Hematopoietic multipotent progenitor cell treated with erythropoietin and hydrocortisone succinate and interleukin-3 and kit ligand, for 6 days (in vitro differentiated cells): ENCODE measurements around the gene CEP72.
"Not testable (repeated sequence)": the region's sequence is repeated elsewhere in the genome, so short reads cannot be mapped to it uniquely, and the experiment has no call there.

Source experiments
- DNase-seq: peaks from one replicate; pipeline ENCODE4 v3.0.0-alpha.2; 2015

Gene CEP72

DNA sequence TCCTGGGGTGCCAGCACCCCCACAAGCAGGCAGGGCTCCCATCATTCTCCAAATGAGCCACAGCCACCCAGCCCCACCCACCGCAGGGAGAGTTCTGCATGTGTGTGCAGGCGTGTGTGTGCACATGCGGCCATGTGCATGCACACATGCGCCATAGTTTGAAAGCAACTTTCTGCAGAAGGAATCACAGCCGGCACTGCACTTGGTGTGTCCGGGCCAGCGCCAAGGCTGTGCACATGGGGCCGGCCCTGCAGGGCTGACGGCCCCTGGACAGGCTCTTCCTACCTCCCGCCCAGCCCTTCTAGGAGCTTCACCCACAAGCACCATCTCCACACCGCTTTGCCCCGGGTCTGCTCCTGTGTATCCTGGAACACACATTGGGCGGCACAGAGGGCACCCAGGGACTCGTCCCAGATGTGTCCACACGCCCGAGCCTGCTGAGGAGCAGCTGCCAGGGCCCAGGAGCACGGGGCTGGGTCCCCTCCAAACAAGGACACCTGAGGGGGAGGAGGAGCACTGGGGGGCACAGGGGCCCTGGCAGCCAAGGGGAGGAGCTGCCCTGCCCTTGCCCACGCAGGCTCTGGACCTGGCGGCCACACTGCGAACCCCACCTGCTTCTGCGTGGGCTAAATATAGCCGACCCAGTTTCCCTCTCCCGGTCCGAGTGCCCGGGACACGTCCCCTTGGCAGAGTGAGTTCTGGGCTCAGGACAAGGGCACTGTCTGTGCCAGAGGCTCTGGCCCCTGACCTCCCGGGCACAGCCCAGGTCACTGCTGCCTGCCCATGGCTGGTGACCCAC lies 61.9 kb downstream of the CEP72 start:
- DNase-seq, result no peak

DNA sequence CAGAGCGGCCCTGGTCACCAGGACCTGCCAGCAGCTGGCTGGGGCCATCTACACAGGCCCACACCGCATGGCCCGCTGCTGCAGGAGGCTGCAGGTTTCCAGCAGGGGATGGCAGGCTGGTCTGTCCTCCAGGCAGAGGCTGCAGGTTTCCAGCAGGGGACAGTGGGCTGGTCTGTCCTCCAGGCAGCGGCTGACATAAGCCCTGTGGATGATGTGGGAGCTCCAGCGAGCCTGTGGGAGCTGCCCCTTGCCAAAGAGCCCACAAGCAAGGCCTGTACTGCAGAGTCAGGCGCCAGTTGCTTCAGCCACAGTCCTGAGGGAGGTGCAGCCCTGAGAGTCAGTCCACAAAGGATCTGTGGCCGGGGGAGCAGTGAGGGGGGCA lies 62.5 kb downstream of the CEP72 start:
- DNase-seq, result no peak

DNA sequence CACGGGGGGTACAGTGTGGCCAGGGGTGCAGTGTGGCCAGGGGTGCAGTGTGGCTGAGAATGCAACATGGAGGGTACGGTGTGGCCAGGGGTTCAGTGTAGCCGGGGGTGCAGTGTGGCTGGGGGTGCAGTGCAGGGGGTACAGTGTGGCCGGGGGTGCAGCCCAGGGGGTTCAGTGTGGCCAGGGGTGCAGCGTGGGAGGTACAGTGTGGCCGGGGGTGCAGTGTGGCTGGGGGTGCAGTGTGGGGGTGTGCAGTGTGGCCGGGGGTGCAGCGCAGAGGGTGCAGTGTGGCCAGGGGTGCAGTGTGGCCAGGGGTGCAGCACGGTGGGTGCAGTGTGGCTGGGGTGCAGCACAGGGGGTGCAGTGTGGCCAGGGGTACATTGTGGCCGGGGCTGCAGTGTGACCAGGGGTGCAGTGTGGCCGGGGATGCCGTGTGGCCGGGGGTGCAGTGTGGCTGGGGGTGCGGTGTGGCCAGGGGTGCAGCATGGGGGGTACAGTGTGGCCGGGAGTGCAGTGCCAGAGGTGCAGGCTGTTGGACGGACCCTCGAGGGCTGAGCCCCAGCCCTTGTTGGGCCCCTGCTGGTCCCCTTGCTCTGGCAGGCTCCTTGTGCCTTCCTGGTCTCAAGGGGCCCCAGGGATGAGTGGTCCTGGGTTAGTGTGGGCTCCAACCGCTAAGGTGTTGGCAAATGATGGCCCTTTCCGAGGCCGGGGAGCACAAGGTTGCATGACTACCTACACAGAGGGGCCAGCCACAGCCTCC lies 63.2 kb downstream of the CEP72 start:
- no peak for DNase-seq

DNA sequence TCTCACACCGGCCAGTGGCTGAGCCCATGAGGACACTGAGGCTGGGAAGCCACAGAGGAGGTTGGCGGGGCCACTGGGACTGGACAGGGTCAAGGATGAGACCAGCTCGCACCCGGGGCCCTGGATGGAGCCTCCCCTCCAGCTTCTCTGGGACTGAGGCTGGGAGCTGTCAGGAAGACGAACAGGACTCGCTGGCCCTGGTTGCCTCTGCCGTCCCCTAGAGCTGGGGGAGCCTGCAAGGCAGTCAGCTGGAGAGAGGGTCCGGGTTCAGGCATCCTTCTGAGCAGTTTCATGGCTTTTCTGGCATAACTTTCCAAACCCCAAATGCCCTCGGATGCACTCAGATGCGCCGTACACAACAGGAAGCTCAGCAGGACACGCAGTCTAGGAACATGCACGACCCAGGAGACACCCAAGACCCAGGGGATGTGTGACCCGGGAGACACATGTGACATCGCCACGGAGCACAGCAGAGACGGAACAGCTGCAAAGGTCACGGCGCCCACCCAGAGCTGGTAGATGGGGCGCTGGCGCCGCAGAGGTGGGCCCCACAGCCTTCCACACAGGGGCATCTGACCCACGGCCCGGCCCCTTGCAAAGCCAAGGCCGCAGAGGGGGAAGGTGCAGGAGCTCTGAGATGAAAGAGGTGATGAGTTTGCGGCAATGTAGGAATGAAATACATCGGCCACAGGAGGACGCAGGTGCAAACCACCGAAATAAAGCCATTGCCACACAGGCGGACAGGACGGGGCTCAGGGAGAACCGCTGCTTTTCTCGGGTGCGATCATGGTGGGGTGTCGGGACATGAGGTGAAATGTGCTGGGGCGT lies 63.9 kb downstream of the CEP72 start:
- DNase-seq, result no peak

DNA sequence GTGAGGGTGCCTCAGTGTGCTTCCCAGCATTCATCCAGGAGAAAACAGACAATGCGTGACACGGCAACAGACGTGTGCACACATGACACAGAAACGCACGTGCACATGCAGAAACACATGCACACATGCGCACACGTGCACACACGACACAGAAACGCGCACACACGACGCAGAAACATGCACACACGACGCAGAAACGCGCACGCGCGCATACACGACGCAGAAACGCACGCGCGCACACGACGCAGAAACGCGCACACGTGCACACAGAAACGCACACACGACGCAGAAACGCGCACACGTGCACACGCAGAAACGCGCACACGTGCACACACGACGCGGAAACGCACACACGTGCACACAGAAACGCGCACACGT lies 64.5 kb downstream of the CEP72 start:
- no peak for DNase-seq

DNA sequence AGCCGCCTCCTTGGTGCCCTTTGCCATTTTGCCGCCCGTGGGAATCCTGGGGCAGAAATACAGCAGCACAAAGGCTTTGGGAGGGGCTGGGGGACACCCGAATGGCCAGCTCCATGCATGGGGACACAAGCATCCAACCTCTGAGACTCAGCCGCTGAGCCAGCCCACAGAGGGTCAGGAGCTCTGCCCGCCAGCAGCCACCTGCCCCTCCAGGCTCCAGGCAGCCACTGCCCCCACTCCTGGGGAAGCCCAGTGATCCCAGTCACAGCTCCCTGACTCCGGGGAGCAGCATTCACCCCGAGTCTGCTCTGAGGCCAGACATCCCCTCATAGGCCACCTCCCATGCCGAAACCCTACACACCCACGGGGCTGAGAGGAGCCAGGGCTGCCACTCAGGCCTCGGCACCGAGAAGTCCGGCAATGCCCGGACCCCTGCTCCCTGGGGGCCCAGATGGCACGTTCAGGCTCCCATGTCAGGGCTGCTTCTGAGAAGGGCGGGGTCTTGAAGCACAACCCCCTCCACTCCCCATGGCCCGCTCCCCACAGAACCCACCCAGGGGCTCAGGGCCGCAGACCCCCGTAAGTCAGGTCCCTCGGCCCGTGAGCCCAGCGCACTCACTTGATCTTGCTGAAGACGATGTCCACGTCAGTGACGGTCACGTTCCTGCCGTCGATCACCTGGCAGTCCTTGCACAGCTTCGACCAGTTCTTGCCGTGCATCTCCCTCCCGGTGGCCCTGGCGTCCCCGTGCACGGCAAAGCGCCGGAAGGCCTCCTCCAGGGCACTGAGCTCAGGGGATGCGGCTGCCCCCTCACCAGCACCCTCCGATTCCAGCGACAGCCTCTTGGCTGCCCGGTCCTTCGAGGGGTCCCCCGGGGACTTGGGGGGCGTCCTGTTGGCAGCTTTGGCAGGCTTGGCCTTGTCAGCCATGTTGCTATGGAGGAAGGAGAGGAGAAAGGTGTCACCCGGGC lies 65.3 kb downstream of the CEP72 start:
- DNase-seq, result no peak

DNA sequence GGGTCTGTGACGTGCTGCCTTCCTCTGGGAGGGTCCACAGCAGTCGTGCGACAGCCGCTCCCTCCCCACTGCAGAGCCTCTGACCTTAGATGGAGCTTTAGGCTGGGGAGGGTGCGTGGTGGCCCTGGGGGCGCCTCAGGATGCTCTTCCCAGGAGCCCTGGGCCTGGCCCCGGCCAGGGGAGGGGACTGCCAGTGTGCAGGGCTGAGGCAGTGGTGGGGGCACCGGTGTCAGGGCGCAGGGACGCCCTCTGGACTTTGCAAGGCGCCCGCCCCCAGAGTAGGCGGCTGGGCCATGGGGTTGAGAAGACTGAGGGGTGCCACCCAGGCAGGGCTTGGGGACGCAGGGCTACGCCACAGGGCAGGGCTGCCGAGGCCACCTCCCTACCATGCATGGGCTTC lies 66.4 kb downstream of the CEP72 start:
- DNase-seq, result not testable (repeated sequence)

DNA sequence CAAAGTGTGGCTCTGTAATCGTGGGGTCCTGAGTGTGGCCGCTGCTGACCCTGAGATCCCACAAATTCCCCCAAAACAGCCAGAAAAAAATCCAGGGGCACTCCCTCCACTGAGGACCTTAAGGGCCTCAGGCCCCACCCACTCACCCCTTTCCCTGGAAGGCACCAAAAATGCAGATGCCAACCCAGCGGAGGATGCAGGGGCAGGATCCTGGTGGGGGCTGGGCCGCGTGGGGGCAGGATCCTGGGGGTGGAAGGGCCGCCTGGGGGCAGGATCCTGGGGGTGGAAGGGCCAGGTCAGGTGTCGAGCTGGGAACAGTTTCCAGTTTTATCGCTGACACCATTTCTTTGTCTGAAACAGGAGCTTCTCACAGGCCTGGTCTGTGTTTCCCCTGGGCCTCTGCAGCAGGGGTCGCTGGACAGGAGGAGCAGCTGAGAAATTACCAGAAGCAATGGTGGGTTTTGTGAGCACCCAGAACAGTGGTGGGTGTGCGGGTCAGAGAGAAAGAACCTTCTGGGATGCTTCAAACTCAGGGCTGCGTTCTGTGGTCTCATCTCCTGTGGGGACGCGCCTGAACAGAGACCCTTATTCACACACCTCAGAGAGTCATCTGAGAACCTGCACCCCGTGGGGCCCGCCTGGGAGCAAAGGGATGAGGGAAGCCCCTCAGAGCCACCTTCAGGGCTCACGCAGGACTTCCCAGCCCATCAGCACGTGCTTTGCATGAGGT lies 67.2 kb downstream of the CEP72 start:
- not testable (repeated sequence) for DNase-seq

DNA sequence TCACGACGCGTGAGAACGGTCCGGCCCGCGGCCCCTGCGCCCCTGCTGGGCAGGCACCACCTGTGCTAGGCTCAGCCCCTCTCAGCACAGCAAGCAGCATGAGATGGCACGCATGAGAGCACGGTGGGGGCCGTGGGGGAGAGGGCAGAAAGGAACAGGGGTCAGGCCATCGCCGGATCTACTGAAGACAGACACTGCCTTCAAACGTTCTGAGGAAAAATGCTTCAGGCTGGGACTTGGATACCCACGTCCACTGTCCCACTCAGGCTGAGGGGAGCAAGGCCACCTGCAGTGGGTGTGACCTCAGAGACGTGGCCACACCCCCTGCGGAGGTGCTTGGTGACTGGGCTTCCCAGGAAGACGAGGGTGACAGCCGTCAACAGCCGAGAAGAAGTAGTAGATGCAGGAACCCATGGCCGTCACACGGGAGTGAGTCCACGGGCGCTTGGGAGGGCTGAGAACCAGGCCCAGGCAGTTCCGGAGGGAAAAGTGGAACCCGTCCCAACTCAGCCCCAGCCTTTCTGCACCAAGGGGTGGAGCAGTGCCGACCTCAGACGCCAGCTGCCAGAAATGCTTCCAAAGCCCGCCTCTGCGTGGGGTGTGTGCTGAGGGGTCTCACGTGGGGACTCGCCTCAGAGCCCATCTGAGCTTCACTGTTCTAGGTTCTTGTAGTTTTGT lies 68.1 kb downstream of the CEP72 start:
- not testable (repeated sequence) for DNase-seq

DNA sequence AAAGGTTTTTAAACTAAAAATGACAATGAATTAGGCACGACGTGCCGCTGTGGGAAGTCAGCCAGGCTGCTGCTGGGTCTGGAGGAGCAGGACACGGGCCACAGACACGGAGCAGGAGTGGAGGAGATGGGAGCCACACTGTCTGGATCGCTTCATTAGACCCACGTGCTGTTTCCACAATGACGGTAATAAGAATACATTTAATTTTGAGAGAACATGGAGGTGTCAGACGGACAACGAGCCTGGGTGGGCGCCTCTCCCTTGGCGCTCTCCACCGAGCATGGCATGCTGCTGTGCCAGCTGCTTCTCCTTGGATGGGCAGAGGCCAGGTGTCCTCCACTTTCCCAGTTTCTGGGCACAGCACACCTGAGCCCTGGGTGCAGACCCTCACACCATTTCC lies 68.7 kb downstream of the CEP72 start:
- DNase-seq, result not testable (repeated sequence)

DNA sequence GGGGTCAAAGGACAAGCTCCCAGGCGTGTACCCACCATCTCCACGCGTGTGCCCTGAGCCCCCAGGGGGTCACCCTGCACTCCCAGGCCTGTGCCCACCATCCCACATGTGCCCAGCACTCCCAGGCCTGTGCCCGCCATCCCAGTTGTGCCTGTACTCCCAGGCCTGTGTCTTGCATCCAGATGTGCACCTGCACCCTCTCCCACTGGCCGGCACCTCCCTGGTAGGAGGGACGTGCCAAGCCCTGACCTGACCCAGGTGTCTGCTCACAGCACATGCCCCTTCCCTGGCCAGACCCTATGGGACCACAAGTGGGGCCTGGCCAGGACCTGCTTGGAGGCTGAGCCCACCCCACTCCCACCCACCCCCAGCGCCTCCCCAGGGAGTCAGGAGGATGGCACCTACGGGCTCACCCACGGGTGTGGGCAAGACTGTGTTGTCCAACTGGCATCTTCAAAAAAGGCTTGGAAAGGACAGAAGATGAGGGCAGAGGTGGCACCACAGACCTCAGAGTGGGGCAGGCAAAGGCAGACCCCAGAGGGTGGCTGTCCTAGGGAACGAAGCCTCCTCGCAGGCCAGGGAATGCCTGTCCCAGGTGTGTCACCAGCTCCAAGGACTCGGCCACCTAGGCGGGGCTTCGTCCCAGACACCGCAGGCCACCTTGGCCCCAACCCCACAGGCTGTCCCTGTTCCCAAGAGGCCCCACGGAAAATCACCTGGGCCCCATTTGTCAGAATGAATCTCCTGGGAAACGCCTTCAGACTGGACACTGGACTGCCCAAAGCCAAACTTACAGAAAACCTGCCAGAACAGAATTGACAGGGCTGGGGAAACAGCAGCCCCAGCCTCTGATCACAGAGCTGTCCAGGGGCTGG lies 69.4 kb downstream of the CEP72 start:
- DNase-seq, result not testable (repeated sequence)

DNA sequence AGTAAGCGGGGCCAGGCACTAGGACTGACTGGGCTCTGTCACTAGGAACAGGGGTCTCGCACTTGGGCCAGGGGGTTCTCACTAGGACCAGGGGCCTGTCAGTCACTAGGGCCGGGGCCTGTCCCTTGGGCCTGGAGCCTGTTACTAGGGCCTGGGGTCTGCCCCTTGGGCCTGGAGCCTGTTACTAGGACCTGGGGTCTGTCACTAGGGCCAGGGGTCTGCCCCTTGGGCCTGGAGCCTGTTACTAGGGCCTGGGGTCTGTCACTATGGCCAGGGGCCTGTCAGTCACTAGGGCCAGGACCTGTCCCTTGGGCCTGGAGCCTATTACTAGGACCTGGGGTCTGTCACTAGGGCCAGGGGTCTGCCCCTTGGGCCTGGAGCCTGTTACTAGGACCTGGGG lies 70.1 kb downstream of the CEP72 start:
- peak; percentile 0 for DNase-seq

DNA sequence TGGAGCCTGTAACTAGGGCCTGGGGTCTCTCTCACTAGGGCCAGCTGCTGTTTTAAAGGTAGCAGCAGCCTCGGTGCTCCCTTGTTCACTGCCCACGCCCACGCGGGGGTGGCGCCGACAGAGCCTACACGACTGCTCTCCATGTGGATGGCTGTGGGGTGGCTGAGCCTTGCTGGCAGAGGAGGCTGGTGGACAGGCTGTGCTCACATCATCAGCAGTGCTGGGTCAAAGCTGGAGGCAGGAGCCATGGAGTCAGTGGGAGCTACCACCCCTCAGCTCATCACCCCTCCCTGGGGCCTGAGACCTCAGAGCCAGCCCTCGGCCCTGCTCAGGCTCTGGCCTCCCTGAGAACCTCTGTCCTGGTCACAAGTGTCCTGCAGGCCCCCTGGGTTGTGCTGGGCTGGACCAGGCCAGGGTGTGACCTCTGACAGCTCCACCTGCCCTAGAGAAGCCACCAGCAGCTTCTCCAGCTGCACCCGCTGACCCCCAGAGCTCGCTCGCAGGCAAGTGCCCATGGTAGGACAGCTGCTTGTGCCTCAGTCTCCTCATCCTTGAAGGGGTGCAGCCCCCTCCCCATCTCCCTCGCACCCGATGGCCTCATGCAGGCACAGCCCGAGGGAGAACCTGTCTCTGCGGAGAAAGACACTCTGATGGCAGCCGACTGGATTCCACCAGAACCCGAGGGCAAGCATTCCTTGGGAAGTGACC lies 70.7 kb downstream of the CEP72 start:
- DNase-seq, result peak; percentile 1

DNA sequence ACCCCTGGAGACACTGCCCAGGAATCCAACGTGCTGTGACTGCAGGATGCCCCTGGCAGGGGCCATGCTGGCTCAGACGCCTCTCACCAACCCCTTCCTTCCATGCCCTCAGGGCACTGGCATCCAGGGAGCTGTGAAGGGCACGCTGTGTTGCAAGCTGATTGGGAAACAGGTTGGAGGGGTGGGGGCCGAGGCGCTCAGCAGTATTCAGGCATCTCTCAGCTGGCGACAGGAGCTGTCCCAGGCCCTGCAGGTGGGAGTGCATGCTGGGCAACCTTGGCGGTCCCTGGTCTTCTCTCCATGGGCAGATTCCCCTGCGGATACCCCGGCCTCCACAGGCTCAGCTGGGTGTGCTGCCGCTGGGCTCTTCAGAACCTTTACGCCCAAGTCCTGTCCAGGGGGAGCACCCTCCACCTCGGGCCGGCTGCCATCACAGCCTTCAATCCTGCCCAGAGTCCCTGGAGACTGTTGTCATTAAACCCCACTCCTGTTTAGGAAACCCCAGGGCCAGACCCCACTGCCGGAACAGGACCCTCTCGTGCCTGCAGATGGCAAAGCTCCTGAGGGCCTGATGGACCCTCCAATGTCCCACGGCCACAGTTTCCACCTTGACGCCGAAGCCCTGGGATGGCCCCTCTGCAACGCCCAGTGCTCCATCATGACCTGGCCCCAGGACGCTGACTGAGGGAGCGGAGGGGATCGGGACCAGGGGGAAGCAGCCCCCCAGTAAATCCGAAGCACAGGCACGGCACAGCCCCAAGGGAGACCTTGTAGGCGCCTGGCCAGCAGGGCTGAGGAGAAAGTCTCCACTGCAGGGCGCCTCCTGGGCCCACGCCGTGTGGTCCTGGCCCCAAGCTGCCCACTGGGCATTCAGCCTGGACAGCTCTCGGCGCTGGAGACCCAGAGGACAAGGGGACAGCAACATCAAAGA lies 71.7 kb downstream of the CEP72 start:
- DNase-seq, result no peak

DNA sequence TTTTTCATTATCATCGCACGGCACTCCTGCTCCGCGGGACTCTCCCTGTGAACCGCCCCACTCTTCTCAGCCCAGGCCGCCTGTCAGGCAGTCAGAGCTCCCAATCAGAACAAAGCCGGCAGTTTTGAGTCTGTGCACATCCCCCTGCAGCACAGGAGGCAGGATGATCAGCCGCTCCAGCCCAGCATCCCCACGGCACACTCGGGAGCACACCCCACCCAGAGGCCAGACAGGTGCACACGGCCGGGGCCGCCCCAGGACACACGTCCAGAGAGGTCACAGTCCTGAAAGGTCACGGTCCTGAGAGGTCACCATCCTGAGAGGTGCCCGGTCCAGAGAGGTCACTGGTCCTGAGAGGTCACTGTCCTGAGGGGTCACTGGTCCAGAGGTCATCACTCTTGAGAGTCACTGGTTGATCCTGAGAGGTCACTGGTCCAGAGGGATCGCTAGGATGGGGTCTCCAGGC lies 72.6 kb downstream of the CEP72 start:
- no peak for DNase-seq

DNA sequence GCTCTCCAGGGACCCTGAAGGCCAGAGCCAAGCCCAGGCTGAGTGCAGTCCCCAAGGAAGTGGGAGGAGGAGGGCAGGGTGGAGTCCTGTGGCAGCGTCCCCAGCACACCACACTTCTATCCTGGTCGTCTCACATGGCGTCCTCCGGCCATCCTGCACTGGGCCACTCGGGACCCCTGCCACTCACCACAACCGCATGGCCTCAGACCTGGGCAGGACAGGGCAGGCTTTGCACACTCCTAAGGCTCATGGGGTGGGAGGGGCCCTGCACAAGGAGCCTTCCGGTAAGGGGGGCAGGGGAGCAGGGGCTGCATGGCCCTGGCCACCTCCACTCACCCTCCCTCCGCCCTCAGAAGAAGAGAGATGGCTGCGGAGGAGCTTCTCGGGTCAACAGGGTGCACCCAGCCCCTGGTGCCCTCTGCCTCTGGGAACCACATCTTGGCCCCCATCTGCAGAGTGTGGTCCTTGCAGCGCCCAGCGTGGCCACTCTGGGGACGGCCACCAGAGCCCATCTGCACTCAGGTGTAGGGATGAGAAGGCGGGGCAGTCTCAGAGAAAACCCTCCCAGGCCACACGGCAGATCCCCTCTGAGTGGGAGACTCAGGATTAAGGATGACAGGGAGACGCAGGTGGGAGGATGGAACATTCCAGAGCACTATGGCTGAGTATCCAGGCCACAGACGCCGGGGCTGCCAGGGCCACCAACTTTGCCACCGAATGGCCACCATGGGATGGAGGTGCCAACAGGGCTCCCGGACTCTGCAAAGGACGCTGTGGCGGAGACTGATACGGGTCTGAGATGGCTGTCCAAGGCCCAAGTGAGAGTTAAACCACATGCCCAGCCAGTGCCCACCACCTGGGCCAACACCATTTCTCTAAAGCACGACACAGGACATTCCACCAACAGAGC lies 73.4 kb downstream of the CEP72 start:
- no peak for DNase-seq

DNA sequence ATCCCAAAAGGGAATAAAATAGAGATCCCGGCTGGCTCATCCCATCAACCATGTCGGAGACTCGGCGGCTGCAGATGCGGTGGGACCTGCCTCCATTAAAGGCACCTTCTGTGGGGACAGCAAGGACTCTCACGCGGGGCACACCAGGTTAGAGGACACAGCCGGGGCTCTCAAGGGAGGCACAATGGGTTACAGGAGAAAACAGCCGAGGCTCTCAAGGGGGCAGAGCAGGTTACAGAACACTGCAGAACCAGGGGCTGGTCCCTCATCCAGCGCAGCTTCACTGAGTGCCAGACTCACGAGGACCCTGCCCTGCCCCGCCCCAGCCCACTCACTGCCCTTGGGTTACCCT lies 74.0 kb downstream of the CEP72 start:
- DNase-seq, result not testable (repeated sequence)
